ENCODE measurements around the gene SUGCT. TPM values are rescaled to one million over a fixed set of nuclear protein-coding genes. Genes with fewer than 3 reads are reported as not detected.

Gene SUGCT
- total RNA-seq, 1 experiment from 2014 or later: 9.9 TPM

DNA sequence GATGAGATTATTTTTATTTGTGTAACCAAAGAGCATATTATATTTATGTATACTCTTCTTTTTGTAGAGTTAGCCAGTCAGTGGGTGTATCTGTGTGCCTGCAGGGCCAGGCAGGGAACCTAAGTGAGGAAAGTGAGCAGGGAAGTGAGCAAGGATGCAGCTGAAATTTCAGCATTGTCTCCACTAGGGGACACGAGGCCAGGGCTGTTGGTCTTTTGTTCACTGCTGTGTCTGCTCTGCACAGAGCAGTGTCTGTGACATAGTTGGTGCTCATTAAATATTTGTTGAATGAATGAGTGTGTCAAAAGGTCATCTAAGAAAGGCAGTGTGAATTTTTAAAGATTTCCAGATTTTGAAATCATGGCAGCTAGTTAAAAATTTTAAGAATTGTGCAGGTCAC lies 51.8 kb downstream of the SUGCT start:
- ChIA-PET CTCF (no interaction called here), POLR2A (no interaction called here)
- H3K4me1 ChIP-seq: no peaks in the 10 kb centered on the region
- H3K4me3 ChIP-seq (ENCODE audit: low read depth, low read length): no peak overlapping the region
- intact Hi-C loops (cut with micrococcal nuclease; ENCODE audit: unreplicated experiment): no loop called here
- Mint-ChIP-seq H3K4me3 (ENCODE audit: unreplicated experiment) (no peak overlapping the region), H3K27ac (ENCODE audit: unreplicated experiment) (no peak overlapping the region), H3K36me3 (ENCODE audit: insufficient read depth, unreplicated experiment) (no peaks in the 10 kb centered on the region), H3K27me3 (ENCODE audit: insufficient read depth, unreplicated experiment) (no peaks in the 10 kb centered on the region), H3K9me3 (ENCODE audit: unreplicated experiment) (no peaks in the 10 kb centered on the region), H3K4me1 (ENCODE audit: low read depth, unreplicated experiment) (no peaks in the 10 kb centered on the region)
- H3K36me3 ChIP-seq (ENCODE audit: control insufficient read depth, insufficient read depth, low read length): no peaks in the 10 kb centered on the region
- H3K9me3 ChIP-seq: peaks cover 4% of the 10 kb centered on the region; the same call in 1 of the 2 replicates
- no peaks in the 10 kb centered on the region for H3K27me3 ChIP-seq (replicated peaks; ENCODE audit: control insufficient read depth, insufficient read depth, low read length)
- DNase-seq: no peak
- TF ChIP-seq, protein P1, sequence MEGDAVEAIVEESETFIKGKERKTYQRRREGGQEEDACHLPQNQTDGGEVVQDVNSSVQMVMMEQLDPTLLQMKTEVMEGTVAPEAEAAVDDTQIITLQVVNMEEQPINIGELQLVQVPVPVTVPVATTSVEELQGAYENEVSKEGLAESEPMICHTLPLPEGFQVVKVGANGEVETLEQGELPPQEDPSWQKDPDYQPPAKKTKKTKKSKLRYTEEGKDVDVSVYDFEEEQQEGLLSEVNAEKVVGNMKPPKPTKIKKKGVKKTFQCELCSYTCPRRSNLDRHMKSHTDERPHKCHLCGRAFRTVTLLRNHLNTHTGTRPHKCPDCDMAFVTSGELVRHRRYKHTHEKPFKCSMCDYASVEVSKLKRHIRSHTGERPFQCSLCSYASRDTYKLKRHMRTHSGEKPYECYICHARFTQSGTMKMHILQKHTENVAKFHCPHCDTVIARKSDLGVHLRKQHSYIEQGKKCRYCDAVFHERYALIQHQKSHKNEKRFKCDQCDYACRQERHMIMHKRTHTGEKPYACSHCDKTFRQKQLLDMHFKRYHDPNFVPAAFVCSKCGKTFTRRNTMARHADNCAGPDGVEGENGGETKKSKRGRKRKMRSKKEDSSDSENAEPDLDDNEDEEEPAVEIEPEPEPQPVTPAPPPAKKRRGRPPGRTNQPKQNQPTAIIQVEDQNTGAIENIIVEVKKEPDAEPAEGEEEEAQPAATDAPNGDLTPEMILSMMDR (IDR thresholded peaks at IDR 0.05; ENCODE audit: insufficient read depth in 1 of 2, low read depth in 1 of 2, low read length in 1 of 2, severe bottlenecking in 1 of 2, unreplicated experiment in 1 of 2): no peak
- BruUV-seq (replicated peaks): no TSS peak

DNA sequence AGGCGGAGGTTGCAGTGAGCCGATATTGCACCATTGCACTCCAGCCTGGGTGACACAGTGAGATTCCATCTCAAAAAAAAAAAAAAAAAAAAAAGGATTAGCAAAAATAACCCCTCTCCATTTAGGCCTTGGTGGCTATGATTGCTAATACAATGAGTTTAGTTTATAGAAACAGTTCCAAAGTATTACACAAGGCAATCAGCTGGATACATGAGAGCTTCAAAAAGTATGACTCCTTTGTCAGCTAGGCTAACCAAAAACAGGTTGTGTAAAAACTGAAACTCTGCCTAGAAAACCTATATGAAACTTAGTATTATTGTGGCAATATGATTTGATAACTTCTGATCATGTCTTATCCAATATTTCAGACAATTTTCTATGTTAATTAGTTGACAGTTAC lies 57.2 kb downstream of the SUGCT start:
- Histone ChIP-seq H3K27me3 (replicated peaks; ENCODE audit: control insufficient read depth, insufficient read depth, low read length) (no peaks in the 10 kb centered on the region), H3K36me3 (ENCODE audit: control insufficient read depth, insufficient read depth, low read length) (no peaks in the 10 kb centered on the region), H3K9me3 (no peaks in the 10 kb centered on the region), H3K4me3 (ENCODE audit: low read depth, low read length) (no peak overlapping the region), H3K4me1 (no peaks in the 10 kb centered on the region)
- intact Hi-C loops (cut with micrococcal nuclease; ENCODE audit: unreplicated experiment): no loop called here
- Mint-ChIP-seq H3K9me3 (ENCODE audit: unreplicated experiment) (no peaks in the 10 kb centered on the region), H3K36me3 (ENCODE audit: insufficient read depth, unreplicated experiment) (no peaks in the 10 kb centered on the region), H3K4me3 (ENCODE audit: unreplicated experiment) (no peak overlapping the region), H3K27ac (ENCODE audit: unreplicated experiment) (no peak overlapping the region), H3K4me1 (ENCODE audit: low read depth, unreplicated experiment) (no peaks in the 10 kb centered on the region), H3K27me3 (ENCODE audit: insufficient read depth, unreplicated experiment) (no peaks in the 10 kb centered on the region)
- TF ChIP-seq, protein P1 (IDR thresholded peaks at IDR 0.05; ENCODE audit: insufficient read depth in 1 of 2, low read depth in 1 of 2, low read length in 1 of 2, severe bottlenecking in 1 of 2, unreplicated experiment in 1 of 2): no peak
- no TSS peak for BruUV-seq (replicated peaks)
- ChIA-PET CTCF (no interaction called here), POLR2A (no interaction called here)
- DNase-seq: no peak

DNA sequence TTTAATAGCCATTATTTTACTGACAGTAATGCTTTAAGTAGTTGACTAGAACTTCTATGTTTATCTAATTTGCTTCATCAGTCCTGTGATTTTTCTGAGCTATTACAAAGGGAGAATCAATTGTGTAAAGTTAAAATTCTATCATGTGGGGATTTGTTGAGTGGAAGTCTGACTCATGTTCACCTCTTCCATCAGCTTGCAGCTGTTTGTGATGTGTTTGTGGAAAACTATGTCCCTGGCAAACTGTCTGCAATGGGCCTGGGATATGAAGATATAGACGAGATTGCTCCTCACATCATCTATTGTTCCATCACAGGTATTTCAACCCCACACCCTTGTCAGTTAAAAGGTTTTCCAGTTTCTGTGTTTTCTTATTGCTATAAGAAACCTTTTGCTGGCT lies 59.9 kb downstream of the SUGCT start:
- Histone ChIP-seq H3K27me3 (replicated peaks; ENCODE audit: control insufficient read depth, insufficient read depth, low read length) (no peaks in the 10 kb centered on the region), H3K4me3 (ENCODE audit: low read depth, low read length) (no peak overlapping the region), H3K9me3 (no peaks in the 10 kb centered on the region), H3K4me1 (no peaks in the 10 kb centered on the region), H3K36me3 (ENCODE audit: control insufficient read depth, insufficient read depth, low read length) (no peaks in the 10 kb centered on the region)
- Mint-ChIP-seq H3K36me3 (ENCODE audit: insufficient read depth, unreplicated experiment) (no peaks in the 10 kb centered on the region), H3K9me3 (ENCODE audit: unreplicated experiment) (no peaks in the 10 kb centered on the region), H3K4me1 (ENCODE audit: low read depth, unreplicated experiment) (no peaks in the 10 kb centered on the region), H3K27ac (ENCODE audit: unreplicated experiment) (no peak overlapping the region), H3K4me3 (ENCODE audit: unreplicated experiment) (no peak overlapping the region), H3K27me3 (ENCODE audit: insufficient read depth, unreplicated experiment) (no peaks in the 10 kb centered on the region)
- BruUV-seq (replicated peaks): no TSS peak
- TF ChIP-seq, protein P1 (IDR thresholded peaks at IDR 0.05; ENCODE audit: insufficient read depth in 1 of 2, low read depth in 1 of 2, low read length in 1 of 2, severe bottlenecking in 1 of 2, unreplicated experiment in 1 of 2): no peak
- DNase-seq: no peak
- ChIA-PET CTCF (no interaction called here), POLR2A (no interaction called here)
- intact Hi-C loops (cut with micrococcal nuclease; ENCODE audit: unreplicated experiment): no loop called here
